Activated CD4-positive, alpha-beta T cell treated with anti-CD3 and anti-CD28 coated beads, Interleukin-2, amount 50 U/mL, for 16 hours (primary cell): Measurements from ENCODE around the gene NCCRP1.
"Not testable (repeated sequence)": the region's sequence is repeated elsewhere in the genome, so short reads cannot be mapped to it uniquely, and the experiment has no call there.

ENCODE experiments used
- DNase-seq: peaks from one replicate; pipeline ENCODE4 v3.0.0-alpha.2; 2020

The NCCRP1 gene

DNA sequence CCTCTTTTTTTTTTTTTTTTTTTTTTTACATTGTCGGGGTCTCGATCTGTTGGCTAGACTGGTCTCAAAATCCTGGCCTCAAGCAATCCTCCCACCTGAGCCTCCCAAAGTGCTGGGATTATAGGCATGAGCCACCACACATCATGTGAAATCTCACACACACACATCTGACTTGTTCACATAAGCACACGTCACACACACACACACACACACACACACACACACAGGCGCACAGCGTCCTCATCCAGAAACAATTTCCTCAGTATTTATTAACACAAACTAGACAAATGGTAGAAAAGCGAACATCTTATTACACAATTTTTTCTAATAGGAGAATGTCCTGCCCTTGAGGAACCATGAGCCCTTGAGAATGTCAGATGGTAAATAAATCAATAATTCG is 12.4 kb downstream of the NCCRP1 start:
- DNase-seq = no peak

DNA sequence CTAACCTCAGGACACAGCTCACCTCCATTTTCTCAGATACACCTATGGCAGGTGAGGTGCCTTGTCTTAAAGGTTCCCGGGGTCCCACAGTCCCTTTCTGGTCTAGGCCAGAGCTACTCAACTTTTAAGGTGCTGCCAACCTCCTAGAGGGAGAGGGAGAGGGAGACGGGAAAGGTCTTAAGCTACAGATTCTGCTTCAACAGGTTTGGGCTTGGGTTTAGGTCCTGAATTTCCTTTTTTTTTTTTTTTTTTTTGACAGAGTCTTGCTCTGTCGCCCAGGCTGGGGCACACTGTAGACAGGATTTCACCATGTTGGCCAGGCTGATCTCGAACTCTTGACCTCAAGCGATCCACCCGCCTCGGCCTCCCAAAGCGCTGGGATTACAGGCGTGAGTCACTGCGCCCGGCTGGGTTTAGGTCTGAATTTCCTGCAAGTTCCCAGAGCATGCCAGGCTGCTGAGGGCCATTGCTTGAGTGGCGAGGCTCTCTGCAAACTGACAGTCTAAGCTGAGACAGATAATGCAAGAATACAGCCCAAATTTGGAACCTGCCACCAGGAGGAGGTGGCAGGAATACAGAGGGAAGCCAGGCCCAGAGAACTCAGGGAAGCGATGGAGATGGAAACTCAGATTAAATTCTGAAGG is 15.1 kb downstream of the NCCRP1 start:
- DNase-seq = no peak

DNA sequence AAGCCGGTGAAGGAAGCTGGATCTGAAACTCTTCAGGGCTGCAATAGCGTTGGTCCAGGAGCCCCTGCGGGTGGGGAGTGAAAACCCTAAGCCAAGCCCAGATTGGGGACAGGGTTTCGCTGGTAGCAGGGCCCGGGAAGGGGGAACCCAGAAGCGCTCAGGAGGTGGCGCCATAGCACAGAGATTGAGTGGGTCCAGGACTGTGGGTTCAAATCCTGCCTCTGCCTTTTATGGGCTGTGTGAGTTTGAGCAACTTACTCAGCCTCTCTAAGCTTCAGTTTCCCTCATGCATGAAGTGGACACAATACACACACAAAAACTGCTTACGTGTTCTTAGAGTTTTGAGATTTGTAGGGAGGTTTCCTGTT is 15.6 kb downstream of the NCCRP1 start:
- peak; percentile 64 for DNase-seq

DNA sequence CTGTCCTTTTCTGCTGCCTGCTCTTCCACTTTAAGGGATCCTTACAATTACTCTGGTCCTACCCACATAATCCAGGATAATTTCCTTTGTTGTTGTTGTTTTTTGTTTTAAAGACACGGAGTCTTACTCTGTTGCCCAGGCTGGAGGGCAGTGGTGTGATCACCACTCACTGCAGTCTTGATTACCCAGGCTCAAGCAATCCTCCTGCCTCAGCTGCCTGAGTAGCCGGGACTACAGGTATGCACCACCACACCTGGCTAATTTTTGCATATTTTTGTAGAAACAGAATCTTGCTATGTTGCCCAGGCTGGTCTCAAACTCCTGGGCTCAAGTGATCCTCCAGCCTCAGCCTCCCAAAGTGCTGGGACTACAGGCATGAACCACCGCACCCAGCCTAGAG is 18.6 kb downstream of the NCCRP1 start:
- not testable (repeated sequence) for DNase-seq

DNA sequence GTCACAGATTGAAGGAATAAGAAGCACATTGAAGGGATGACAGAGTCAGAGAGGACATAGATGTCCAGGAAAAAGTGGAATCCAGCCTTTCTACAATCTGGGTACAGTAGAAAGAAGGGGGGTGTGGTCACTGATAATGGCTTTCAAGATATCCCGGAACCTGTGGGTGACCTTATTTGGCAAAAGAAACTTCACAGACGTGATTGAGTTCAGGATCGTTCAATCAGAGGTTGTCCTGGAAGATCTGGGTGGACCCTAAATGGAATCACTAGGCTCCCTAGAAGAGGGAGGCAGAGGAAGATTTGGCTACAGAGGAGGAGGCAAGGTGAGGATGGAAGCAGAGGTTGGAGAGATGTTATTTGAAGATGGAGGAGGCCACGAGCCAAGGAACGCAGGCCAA is 20.3 kb downstream of the NCCRP1 start:
- DNase-seq = no peak

DNA sequence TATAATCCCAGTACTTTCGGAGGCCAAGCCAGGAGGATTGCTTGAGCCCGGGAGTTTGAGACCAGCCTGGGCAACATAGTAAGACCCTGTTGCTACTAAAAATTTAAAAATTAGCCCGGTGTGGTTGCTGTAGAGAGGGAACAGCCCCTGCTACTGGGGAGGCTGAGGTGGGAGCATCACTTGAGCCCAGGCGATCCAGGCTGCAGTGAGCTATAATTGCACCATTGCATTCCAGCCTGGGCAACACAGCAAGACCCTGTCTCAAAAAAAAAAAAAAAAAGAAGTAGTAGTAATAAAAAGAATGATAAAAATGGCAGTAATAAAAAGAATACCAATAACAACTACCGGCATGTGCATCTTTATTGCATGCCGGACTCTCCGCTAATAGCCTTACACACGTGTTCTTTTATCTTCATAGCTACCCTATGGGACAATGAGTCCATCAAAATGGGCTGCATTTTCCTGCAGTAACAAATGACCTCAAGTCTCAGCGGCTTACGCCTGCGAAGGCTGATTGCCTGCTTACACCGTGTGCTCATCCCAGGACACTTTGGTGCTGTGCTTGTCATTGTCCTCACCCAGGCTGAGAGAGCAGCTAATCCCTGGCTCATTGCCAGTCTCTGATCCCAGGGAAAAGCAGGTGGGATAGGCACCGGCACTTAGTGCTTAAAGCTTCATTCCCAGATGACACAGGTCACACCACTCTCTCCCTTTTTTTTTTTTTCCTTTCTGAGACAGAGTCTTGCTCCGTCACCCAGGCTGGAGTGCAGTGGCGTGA is 21.7 kb downstream of the NCCRP1 start:
- no peak for DNase-seq

DNA sequence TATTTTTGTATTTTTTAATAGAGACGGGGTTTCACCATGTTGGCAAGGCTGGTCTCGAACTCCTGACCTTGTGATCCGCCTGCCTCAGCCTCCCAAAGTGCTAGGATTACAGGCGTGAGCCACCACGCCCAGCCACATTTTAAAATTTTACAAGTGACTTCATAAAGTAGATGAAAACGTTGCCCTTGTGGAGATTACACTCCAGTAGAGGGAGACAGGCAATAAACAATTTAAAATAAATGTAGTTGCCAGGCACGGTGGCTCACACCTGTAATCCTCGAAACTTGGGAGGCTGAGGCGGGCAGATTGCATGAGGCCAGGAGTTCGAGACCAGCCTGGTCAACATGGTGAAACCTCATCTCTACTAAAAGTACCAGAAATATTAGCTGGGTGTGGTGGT is 22.3 kb downstream of the NCCRP1 start:
- not testable (repeated sequence) for DNase-seq

DNA sequence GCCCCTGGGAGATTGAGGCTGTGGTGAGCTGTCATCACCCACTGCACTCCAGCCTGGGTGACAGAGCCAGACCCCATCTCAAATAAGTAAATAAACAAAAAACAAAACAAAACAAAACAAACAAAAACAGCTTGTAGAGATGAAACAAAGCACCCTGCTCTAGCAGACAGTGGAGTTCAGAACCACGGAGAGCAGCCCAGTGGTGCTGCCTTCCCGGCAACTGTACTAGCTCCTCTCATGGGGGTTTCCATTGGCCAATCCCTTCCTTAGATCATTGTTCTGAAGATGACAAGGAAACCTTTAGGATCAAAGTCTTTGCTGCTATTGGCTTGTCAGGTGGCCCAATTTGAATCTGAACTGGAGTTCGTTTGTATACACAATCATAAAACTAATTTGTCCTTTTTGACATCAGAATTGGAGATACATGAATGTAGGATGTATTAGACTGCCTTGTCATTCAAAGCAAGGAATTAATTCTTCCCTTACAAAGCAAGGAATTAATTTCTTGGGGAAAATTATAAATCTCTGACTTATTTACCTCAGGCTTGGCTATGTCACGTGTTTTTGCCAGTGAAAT is 27.0 kb downstream of the NCCRP1 start:
- DNase-seq = no peak

DNA sequence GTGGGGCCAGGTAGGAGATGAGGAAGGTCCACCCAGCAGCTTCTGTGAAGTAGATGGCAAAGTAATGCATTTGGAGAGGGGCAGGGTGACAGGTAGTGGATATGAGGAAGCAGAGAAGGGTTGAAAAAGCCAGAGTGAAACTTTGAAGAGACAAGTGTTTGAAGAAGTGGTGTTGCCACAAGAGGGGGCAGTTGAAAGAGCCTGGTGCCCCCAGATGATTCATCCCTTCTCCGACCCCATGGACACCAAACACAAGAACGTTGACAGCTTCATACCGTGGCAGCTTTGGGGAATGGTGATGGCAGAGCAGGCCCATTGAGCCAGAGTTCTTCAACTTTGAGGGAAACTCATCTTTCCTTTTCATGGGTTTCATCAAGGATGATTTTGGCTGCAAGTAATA is 28.1 kb downstream of the NCCRP1 start:
- DNase-seq = no peak

DNA sequence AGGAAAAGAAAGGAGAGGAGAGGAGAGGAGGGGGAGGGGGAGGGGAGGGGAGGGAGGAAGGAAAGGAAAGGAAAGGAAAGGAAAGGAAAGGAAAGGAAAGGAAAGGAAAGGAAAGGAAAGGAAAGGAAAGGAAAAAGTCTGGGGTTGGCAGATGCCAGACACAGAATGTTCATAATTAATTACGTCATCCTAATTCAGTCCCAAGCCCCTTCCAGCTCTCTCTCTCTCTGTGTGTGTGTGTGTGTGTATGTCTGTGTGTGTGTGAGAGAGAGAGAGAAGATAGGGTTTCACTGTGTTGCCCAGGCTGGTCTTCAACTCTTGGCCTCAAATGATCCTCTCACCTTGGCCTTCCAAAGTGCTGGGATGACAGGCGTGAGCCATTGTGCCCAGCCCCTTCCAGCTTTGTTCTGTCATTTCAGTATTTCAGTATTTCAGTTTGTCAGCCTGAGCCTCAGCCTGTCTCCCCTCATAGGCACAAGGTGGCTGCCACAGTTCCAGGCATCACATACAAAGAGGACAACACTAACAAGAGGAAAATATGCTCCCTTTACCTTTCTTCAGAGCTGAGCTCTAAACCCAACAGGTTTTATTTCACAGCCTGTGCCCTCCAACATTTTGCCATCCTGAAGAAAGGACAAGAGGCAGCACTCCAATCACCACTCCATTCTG is 33.5 kb downstream of the NCCRP1 start:
- no peak for DNase-seq

DNA sequence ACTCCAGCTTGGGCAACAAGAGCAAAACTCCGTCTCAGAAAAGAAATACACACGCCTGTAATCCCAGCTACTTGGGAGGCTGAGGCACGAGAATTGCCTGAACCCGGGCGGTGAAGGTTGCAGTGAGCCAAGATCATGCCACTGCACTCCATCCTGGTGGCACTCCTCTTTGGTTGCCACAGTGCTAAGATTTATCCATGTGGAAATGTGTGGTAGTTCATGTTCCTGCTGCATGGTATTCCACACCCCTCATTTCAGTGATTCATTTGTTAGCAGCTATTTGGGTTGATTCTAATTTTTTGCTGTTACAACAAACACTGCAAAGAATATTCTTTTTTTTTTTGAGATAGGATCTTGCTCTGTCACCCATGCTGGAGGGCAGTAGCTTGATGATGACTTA is 35.9 kb downstream of the NCCRP1 start:
- no peak for DNase-seq

DNA sequence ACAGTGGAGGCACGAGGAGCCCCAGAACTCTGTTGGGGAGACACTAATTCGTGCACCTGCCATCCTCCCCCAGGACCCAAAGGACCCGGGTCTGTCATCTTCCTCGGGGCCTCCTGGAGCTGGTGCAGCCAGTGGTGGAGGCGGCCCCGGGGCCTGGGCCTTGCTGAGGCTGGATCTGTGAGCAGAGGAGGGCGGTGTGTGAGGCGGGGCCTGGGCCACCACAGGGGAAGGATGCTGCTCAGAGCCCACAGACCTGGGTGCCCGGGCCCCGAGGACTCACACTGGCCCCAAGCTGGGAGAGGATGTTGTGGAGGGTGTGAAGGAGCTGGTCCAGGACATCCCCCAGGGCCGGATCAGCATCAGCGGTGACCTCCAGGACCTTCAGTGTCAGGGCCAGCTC is 39.8 kb downstream of the NCCRP1 start:
- no peak for DNase-seq

DNA sequence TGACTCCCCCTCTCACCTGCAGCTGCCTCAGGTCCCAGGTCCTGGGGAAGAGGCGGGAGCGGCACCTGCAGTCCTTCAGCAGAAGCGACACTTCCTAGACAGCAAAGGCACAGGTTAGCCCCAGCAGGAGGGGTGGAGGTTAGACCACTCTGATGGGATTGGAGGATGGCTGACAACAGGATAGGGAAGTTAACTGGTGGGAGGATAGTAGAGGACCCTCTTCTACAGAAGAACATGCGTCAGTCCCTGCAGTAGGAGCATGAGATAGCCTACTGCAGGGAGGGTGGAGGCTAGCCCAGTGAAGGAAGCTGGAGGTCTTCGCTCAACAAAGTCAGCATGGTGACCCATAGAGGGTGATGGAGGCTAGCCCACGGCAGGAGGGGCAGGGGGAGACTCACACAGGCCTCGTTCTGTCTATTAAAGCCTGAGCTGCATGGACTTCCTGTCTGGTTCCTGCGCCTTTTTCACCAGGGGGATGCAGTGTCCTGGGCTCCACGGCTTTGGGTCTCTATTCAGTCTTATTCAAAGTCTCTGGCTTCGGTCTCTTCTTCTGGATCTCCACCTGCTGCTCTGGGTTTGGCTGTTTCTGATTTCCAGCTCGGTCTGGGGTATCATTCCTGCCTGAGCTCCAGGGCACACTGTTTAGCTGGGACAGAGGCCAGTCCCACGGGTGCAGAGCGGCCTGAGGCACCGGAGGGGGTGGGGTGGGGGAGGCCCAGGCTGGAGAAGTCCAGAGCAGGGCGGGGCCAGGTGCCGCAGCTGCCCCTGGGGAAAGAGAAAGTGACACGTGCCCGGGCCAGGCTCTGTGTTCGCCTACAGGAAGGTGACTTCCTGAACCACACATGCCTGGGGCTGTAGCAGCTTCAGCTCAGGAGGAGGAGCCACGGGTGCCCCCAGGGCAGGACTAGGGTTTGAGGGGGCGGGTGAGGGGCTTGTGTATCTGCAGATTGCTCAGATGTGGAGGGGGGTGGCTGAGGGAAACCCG is 40.7 kb downstream of the NCCRP1 start:
- DNase-seq = peak; percentile 57

DNA sequence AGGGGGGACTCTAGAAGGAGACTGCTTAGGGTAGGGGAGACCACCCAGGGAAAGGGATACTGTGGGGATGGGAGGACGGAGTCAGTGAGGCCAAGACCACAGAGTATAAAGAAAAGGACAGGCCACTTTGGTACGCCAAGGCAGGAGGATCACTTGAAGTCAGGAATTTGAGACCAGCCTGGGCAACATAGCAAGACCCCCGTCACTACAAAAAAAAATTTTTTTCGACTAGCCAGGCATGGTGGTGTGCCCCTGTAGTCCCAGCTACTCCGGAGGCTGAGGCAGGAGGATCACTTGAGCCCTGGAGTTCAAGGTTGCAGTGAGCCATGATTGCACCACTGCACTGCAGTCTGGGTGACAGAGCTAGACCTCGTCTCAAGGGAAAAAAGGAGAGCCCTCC is 41.4 kb downstream of the NCCRP1 start:
- DNase-seq = no peak

DNA sequence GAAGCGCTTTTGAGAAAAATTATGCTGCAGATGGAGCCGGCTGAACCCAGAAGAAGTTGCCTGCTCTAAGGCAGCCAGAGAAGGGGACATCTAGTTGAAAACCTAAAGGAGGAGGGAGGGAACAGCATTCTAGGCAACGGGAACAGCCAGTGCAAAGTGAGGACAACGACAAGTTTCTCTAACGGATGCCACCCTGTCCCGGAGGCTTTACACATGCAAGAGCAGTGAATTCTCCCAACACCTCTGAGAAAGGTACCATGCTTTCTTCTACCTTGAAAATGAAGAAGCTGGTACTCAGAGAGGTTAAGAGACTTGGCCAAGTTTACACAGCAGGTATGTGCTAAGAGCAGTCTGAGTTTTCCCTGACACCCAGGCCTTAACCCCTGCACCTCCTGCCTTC is 42.2 kb downstream of the NCCRP1 start:
- DNase-seq = no peak

DNA sequence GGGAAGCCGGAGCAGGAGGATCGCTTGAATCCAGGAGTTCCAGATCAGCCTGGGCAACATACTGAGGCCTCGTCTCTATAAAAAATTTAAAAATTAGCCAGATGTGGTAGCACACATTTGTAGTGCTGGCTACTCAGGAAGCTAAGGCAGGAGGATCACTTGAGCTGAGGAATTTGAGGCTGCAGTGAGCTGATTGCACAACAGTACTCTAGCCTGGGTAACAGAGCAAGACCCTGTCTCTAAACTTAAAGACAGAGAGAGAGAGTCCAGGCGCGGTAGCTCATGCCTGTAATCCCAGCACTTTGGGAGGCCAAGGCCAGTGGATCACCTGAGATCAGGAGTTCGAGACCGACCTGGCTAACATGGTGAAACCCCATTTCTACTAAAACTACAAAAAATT is 43.7 kb downstream of the NCCRP1 start:
- DNase-seq = no peak

DNA sequence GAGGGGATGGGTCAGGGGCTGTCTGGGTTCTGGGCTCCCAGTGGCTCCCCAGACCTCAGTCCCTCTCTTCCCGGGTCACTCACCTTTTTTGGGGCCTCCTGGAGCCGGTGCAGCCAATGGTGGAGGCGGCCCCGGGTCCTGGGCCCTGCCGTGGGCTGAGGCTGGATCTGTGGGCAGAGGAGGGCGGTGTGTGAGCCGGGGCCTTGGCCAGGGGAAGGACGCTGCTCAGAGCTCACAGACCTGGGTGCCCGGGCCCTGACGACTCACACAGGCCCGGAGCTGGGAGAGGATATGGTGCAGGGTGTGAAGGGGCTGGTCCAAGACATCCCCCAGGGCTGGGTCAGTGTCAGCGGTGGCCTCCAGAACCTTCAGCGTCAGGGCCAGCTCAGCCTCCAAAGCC is 47.0 kb downstream of the NCCRP1 start:
- DNase-seq = not testable (repeated sequence)

DNA sequence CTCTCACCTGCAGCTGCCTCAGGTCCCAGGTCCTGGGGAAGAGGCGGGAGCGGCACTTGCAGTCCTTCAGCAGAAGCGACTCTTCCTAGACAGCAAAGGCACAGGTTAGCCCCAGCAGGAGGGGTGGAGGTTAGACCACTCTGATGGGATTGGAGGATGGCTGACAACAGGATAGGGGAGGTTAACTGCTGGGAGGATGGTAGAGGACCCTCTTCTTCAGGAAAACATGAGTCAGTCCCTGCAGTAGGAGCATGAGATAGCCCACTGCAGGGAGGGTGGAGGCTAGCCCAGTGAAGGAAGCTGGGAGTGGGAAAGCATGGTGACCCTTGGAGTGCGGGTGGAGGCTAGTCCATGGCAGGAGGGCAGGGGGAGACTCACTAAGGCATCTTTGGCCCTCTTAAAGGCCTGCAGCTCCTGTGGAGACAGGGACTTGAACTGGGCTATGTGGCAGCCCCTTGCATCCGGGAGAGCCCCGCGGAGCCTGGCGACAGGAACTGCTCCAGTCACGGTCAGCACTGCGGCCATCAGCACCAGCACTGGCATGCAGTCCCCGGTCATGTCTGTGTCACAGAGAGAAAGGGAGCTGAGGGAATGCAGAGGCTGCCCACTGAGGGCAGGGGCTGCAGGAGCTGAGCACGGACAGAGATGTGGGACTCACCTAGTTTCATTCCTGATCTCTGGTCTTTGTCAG is 47.8 kb downstream of the NCCRP1 start, which contains the start of gene IFNL3:
Gene IFNL3, minus strand, starts transcription at position 597 of the 691 bp plus-strand sequence. Its CDS starts 39 bp downstream, at position 558.
- not testable (repeated sequence) for DNase-seq

DNA sequence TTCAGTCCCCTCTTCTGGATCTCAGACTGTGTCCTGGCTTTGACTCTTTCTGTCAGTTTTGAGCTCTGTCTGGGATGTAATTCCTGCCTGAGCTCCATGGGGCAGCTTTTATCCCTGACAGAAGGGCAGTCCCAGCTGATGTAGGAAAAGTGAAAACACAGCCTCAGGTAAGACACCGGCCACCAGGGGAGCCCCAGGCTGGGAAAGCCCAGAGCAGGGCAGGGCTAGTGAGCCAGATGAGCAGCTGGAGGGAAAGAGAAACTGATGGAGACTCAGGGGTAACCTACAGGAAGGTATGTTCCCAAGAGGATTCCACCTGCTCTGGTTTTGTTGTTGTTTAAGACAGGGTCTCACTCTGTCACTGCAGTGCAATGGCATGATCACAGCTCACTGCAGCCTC is 48.4 kb downstream of the NCCRP1 start:
- not testable (repeated sequence) for DNase-seq

DNA sequence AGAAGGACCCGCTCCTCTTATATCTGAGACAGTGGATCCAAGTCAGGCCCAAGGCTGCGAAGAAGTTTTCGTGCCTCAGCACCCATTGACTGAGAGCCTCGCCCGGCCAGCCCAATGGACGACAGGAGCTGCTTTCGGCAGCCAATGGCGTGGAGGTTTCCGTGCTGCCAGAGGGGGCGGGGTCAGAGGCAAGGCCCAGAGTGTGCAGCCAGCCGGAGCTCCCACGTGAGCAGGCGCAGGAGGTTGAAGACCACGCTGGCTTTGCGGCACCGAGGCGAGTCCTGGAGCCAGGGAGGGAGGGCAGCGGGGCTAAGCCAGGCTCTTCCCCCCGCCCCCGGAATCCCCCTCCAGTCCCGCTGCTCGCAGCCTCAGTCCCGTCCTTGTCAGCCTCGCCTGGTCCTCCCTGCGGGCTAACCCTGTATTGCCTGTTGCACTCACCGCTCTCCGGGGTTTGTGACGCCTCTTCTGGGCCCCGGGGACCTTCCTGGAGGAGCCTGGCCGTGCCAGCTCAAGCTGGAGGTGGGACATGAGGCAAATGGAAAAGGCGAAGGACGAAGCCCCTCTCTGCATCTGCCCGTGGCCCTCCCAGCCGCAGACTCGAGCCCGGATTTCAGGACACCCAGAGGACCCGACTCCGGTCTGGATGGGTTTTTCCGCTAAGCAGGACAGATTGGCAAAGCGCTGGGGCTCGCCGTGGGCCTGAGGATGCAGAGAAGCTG is 50.3 kb downstream of the NCCRP1 start:
- DNase-seq = peak; percentile 17
